Ascending aorta (tissue), 2 donors: ENCODE results near the gene S100A14. TPM values are rescaled to one million over a fixed set of nuclear protein-coding genes. Genes with fewer than 3 reads are reported as not detected.

Experiments used
- DNase-seq, 2 donors: peaks; one replicate each; pipeline ENCODE4 v3.0.0-alpha.2; 2019; ENCODE audit warnings: low spot score in 2 of 2
- H3K27ac ChIP-seq, 2 donors: fragments of 200-600 bp; sonication (generic); one replicate each; pipeline ENCODE4 v1.5.1; 2016 to 2017; ENCODE audit warnings: mild to moderate bottlenecking in 1 of 2
- H3K27me3 ChIP-seq: fragments of 200-600 bp; sonication (generic); one replicate; pipeline ENCODE4 v1.5.1; 2017
- H3K36me3 ChIP-seq, 2 donors: fragments of 200-600 bp; sonication (generic); one replicate each; pipeline ENCODE4 v1.5.1; 2016
- H3K4me1 ChIP-seq, 2 donors: fragments of 200-600 bp; sonication (generic); one replicate each; pipeline ENCODE4 v1.5.1; 2016 to 2017; ENCODE audit warnings: mild to moderate bottlenecking in 1 of 2
- H3K4me3 ChIP-seq, 2 donors: fragments of 200-600 bp; sonication (generic); one replicate each; pipeline ENCODE4 v1.5.1; 2016 to 2017; ENCODE audit warnings: mild to moderate bottlenecking in 1 of 2
- H3K9me3 ChIP-seq, 2 donors: fragments of 200-600 bp; sonication (generic); one replicate each; pipeline ENCODE4 v1.5.1; 2016
- CTCF ChIP-seq, 3 experiments: fragments of 200-600 bp in 2 of 3; fragments of 450-650 bp in 1 of 3; sonication (generic) in 2 of 3; IDR thresholded peaks; one replicate each; pipeline ENCODE4 v1.5.1; 2016 to 2019; ENCODE audit warnings: antibody characterized with exemption in 3 of 3, mild to moderate bottlenecking in 1 of 3, moderate library complexity in 1 of 3
- intact Hi-C: fragments of 100-400 bp; cut with DNase I; formaldehyde crosslinking; loops from one replicate; pipeline ENCODE4 v1.15.1; 2023
- total RNA-seq: library from RNA; depleted of rRNA; stranded (reverse); fragments of >200 nt; gene quantifications from one replicate; pipeline ENCODE4 v1.1.0, GENCODE V29; 2016

The S100A14 gene
- total RNA-seq, 1 donor from 2014 or later = 1.5 TPM

- intact Hi-C loops = no loop called here
- peaks cover 5 to 12% of the 10 kb centered on the region in 2 donors for H3K4me1 ChIP-seq
- H3K4me3 ChIP-seq = no peak overlapping the region
Observed at GRCh38 chr1:153649863-153650235, 33.7 kb upstream of the S100A14 start.

DNA sequence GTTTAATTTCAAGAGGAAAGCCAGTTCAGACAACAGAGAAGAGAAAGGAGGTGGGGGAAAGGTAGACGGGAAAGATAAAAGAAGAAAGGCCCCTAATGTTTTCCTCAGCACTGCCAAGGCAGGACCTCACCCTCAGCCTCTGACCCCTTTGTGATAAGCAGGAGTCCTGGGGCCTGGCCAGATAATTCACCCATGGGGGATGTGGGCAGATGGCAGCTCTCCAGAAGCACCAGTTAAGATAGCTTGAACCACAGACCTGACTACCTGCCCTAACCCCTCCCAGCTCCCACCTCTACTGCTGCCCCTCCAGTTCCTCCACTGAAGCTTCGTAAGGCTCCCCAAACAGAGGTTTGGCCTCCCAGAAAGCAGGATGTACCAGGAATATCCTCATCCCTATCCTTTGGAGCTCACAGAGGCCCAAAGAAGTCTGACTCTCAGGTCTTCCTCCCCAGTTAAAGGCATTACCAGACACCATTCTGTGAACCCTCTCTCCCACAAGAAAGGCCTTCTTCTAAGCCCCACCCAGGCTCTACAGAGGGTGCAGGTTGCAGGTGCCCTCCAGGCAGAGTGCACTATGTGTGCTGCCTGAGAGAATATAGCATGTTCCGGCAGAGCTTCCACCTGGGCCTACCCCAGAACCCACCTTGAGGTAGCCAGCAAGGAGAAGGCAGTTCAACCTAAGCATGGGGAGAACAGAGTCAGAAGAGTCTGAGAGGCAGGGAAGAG is 33.2 kb upstream of the S100A14 start:
- intact Hi-C loops = no loop called here
- H3K27ac ChIP-seq = peak overlapping the region in 1 of 2 donors; percentile 29
- no peak for TF ChIP-seq CTCF (IDR thresholded peaks at IDR 0.05)

More at GRCh38 chr1:153649863-153650235, 33.7 kb upstream of the S100A14 start:
- Histone ChIP-seq H3K27ac (peak overlapping the region in 1 of 2 donors; percentile 29), H3K36me3 (peaks cover 7 to 21% of the 10 kb centered on the region in 2 donors), H3K27me3 (no peaks in the 10 kb centered on the region), H3K9me3 (no peaks in the 10 kb centered on the region)
- no peak for TF ChIP-seq CTCF (IDR thresholded peaks at IDR 0.05)
- DNase-seq = peak in 1 of 2 donors; percentile 68

GRCh38 chr1:153648000-153648643 is 32.0 kb upstream of the S100A14 start:
- Histone ChIP-seq H3K4me3 (no peak overlapping the region), H3K27me3 (no peaks in the 10 kb centered on the region), H3K9me3 (no peaks in the 10 kb centered on the region), H3K36me3 (peaks cover 24 to 38% of the 10 kb centered on the region in 2 donors), H3K4me1 (peaks cover 5 to 12% of the 10 kb centered on the region in 2 donors), H3K27ac (no peak overlapping the region)
- intact Hi-C loops = no loop called here
- peak in 1 of 2 donors; percentile 41 for DNase-seq
- TF ChIP-seq CTCF (IDR thresholded peaks at IDR 0.05) = no peak

More for the DNA sequence above, 33.2 kb upstream of the S100A14 start:
- peak in 1 of 2 donors; percentile 55 for DNase-seq
- Histone ChIP-seq H3K36me3 (peaks cover 12 to 26% of the 10 kb centered on the region in 2 donors), H3K9me3 (no peaks in the 10 kb centered on the region), H3K4me1 (peaks cover 5 to 12% of the 10 kb centered on the region in 2 donors), H3K4me3 (no peak overlapping the region), H3K27me3 (no peaks in the 10 kb centered on the region)

- H3K4me3 ChIP-seq = no peak overlapping the region
- H3K36me3 ChIP-seq = peaks cover 32 to 46% of the 10 kb centered on the region in 2 donors
- H3K9me3 ChIP-seq = no peaks in the 10 kb centered on the region
- no peak overlapping the region for H3K27ac ChIP-seq
- no peak for DNase-seq
- TF ChIP-seq CTCF (IDR thresholded peaks at IDR 0.05) = no peak
- no peaks in the 10 kb centered on the region for H3K27me3 ChIP-seq
- intact Hi-C loops = no loop called here
- peaks cover 5 to 10% of the 10 kb centered on the region in 2 donors for H3K4me1 ChIP-seq
Observed at GRCh38 chr1:153647346-153647714, 31.2 kb upstream of the S100A14 start.

DNA sequence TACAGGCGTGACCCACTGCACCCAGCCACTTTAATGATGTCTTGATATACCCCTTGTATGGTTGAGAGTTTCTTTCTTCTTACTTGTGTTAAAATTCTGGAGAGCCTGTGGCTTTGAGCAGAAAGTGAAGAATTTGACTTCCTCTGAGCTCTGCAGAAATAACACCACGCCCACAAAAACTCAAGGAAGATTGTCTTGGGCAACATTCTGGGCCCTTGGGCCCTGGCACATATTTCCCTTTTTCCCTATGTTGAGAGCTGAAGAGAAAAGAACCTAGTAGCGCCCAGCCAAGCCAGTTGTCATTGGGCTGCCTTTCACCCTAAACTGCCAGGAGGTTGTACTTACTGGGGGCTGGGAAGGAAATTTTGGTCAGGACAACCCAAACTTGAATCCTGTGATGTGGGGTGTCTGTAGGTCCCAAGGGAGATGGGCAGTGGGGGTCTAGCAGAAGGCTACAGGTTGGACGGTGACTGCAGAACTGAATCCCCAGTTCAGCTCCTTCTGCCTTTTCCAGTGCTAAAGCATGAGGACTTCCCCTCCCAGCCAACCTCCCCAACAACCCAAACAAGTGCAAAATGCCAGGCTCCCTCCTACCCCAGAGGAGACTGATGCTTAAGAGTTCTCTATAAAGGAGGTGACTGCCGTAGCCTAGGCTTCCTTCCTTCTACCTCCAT is 30.7 kb upstream of the S100A14 start:
- intact Hi-C loops = no loop called here
- no peaks in the 10 kb centered on the region for H3K27me3 ChIP-seq
- TF ChIP-seq CTCF (IDR thresholded peaks at IDR 0.05) = no peak
- no peak overlapping the region for H3K4me3 ChIP-seq
- H3K4me1 ChIP-seq = peaks cover 5 to 10% of the 10 kb centered on the region in 2 donors
- no peak overlapping the region for H3K27ac ChIP-seq
- no peak for DNase-seq
- H3K9me3 ChIP-seq = no peaks in the 10 kb centered on the region
- H3K36me3 ChIP-seq = peaks cover 36 to 51% of the 10 kb centered on the region in 2 donors
